Measurements from ENCODE around the gene TMEM134.
"Not testable (repeated sequence)": the region's sequence is repeated elsewhere in the genome, so short reads cannot be mapped to it uniquely, and the experiment has no call there.

The TMEM134 gene

GRCh38 chr11:67428052-67429001 lies 40.7 kb downstream of the TMEM134 start, which contains the start of gene RPS6KB2:
Gene RPS6KB2, plus strand, starts transcription at chr11:67428494. Its CDS starts 52 bp downstream, at chr11:67428546.
- H3K27ac ChIP-seq: peak within 1 kb of the TSS; percentile 58
- peak; percentile 88 for DNase-seq (ENCODE audit: low read depth, low spot score)

DNA sequence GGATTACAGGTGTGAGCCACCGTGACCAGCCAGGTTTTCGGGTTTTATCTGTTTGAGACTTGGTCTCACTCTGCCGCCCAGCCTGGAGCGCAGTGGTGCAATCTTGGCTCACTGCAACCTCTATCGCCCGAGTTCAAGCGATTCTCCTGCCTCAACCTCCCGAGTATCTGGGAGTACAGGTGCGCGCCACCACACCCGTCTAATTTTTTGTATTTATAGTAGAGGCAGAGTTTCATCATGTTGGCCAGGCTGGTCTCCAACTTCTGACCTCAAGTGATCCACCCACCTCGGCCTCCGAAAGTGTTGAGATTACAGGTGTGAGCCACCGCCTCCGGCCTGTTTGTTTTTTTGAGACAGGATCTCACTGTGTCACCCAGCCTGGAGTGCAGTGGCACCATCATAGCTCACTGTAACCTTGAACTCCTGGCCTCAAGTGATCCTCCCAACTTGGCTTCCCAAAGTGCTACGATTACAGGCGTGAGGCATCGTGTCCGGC lies 41.6 kb downstream of the TMEM134 start:
- H3K27ac ChIP-seq: peak overlapping the region; percentile 58
- DNase-seq (ENCODE audit: low read depth, low spot score): not testable (repeated sequence)

DNA sequence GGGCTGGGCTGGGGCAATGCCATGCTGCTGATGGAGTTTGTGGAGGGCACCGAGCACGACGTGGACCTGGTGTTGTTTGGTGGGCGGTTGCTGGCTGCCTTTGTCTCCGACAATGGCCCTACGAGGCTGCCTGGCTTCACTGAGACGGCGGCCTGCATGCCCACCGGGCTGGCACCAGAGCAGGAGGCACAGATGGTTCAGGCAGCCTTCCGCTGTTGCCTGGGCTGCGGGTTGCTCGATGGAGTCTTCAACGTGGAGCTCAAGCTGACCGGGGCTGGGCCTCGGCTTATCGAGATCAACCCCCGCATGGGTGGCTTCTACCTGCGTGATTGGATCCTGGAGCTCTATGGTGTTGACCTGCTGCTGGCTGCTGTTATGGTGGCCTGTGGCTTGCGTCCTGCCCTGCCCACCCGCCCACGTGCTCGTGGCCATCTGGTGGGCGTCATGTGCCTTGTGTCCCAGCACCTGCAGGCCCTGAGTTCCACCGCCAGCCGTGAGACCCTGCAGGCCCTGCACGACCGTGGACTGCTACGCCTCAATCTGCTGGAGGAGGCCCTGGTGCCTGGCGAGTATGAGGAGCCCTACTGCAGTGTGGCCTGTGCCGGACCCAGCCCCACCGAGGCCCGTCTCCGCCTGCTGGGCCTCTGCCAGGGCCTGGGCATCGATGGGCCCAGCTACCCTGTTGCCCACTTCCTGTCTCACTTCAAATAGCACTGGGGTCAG lies 45.0 kb downstream of the TMEM134 start:
- DNase-seq (ENCODE audit: low read depth, low spot score): no peak
- no peak overlapping the region for H3K27ac ChIP-seq

GRCh38 chr11:67423466-67423865 lies 45.6 kb downstream of the TMEM134 start:
- DNase-seq (ENCODE audit: low read depth, low spot score): no peak
- H3K27ac ChIP-seq: no peak overlapping the region

DNA sequence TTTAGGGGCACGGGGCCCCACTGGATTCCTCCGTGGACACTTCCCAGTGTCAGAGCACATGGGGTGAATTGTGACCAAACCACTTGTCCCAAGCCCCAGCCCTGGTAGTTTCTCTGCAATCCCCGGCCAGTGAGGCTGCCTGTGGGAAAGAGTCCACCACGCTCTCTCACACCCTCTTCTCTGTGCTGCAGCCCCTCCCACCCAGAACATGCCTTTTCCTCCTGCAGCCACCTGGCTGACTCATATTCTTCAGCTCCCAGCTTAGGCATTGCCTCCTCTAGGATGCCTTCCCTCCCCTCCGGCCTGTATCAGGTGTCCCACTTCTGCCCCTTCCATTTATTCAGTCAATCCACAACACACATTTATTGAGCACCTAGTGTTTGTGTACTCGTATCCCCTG lies 46.2 kb downstream of the TMEM134 start:
- H3K27ac ChIP-seq: no peak overlapping the region
- peak; percentile 31 for DNase-seq (ENCODE audit: low read depth, low spot score)

GRCh38 chr11:67421430-67422031 lies 47.5 kb downstream of the TMEM134 start:
- no peak overlapping the region for H3K27ac ChIP-seq
- no peak for DNase-seq (ENCODE audit: low read depth, low spot score)

DNA sequence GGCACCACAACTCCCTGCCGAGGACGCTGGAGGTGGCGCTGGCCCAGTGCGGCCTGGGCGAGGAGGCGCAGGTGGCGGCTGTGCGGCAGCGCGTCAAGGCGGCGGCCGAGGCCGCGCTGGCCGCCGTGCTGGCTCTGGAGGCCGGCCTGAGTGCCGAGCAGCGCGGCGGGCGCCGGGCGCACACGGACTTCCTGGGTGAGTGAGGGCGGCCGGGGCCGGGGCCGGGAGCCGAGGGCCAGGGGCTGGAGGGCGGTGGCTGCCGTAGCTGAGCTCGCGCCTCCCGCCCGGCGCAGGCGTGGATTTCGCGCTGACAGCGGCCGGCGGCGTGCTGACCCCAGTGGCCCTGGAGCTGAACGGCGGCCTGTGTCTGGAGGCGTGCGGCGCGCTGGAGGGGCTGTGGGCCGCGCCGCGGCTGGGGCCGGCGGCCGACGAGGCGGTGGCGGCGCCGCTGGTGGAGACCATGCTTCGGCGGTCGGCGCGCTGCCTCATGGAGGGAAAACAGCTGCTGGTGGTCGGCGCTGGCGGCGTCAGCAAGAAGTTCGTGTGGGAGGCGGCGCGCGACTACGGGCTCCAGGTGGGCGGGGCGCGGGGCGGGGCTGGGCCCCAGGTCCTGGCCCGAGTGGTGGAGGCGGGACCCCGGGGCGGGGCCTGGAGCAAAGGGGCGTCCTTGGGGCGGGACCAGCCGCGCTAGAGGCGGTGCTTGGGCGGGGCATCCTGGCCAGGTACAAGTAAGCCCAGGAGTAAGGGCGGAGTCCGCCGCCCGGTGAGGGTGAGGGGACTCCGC lies 48.2 kb downstream of the TMEM134 start:
- peak; percentile 33 for DNase-seq (ENCODE audit: low read depth, low spot score)
- peak overlapping the region; percentile 38 for H3K27ac ChIP-seq

- DNase-seq (ENCODE audit: low read depth, low spot score): no peak
- peak overlapping the region; percentile 38 for H3K27ac ChIP-seq
These were observed 48.9 kb downstream of the TMEM134 start for GRCh38 chr11:67420147-67420645.

DNA sequence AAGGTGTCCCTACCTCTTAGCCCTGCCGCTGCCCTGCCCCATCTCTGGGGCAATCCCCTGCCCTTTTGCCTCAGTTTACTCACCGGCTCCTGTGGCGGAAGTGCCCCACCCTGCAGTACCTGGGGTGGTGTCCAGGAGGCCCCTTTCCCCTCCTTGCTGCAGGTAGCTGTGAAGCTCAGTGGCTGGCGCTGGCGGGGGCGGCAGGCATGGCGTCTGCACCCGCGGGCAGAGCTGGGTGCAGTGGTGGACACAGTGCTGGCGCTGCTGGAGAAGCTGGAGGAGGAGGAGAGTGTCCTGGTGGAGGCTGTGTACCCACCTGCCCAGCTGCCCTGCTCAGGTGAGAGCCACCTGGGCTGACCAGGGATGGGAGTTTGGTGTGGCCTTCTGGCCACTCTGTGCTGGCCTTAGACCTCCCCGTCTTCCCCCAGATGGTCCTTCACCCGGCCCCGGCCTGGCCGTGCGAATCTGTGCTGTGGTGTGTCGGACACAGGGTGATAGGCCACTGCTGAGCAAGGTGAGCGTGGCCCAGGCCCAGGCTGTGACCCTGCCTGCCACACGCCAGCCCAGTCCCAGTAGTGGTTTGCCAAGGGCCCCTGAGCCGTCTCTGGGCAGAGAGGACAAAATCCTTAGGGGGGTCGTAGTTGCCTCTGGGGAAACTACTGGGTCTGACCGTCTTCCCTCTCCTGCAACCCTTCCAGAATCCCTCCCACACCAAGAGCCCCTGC lies 49.6 kb downstream of the TMEM134 start:
- no peak overlapping the region for H3K27ac ChIP-seq
- DNase-seq (ENCODE audit: low read depth, low spot score): no peak

- no peak for DNase-seq (ENCODE audit: low read depth, low spot score)
- H3K27ac ChIP-seq: no peak overlapping the region
These were observed 50.4 kb downstream of the TMEM134 start for GRCh38 chr11:67418476-67419281.

GRCh38 chr11:67417425-67417824 lies 51.6 kb downstream of the TMEM134 start:
- no peak overlapping the region for H3K27ac ChIP-seq
- DNase-seq (ENCODE audit: low read depth, low spot score): no peak

DNA sequence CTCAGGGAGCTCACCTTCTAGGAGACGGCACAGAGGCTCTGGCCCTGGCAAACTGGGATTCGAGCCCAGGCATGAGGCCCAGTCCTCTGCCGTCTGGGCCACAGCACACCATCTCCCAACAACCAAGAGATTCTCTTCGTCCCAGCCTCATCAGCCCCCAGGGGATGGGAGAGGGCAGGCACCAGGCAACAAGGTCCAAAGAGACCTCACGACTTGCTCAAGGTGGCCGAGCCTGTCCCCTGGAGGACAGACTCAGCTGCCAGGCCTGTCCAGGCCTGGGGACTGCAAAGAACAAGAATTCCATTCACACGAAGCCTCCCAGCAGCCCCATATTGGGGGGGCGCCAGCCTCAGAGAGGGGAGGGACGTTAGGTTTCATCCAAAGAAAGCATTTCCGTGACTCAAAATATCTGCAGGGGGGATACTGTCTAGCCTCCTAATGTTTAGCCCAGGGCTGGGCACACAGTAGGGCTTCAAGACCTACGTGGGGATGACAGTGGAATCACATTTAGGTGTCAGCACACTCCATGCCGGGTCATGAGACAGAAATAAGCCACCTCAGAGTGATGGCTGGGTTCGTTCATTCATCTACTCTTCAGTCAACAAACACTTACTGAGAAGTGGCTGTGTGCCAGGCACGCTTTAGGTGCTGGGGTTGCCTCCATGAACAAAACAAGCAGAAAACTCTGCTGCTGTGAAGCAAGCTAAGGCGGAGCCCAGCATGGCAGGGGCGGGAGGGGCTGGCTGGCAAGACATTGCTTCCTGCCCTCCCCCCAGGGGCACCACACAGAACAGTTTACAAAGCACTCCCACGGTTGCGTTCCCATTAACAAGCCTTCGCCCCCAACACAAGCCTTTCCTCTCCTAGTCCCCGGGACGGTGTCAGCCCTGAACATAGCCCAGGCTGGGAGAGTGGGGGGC lies 52.4 kb downstream of the TMEM134 start:
- no peak for DNase-seq (ENCODE audit: low read depth, low spot score)
- no peak overlapping the region for H3K27ac ChIP-seq

GRCh38 chr11:67415501-67416304 lies 53.3 kb downstream of the TMEM134 start, which contains the start of gene CARNS1:
Gene CARNS1, plus strand, starts transcription at chr11:67415678. Its CDS starts 522 bp downstream, at chr11:67416200.
- no peak for DNase-seq (ENCODE audit: low read depth, low spot score)
- no peak within 1 kb of the TSS for H3K27ac ChIP-seq

DNA sequence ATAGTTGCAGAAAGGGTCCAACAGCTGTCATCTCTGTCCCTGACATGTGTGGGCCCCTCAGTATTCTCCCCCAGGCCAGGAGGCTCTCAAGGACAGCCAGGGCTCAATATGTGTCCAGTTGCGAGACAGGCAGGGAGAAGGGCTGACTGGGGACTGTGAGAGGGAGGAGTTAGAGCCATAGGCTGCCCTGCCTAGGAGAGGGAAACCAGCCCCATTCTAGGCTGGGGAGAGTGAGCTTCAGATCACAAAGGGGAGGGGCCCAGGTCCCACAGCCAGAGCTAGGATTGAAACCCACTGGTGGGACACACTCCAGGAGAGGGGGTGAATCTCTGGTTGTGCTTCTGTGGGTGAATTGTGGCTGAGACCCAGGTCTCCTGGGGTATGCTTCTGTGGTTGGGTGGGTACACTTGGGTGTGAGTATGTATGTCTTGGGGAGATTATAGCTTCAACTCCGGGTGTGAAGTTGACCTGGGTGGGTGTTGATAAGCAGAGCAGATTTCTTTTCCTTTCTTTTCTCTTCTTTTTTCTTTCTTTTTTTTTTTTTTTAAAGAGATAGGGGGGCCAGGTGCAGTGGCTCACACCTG lies 55.7 kb downstream of the TMEM134 start:
- DNase-seq (ENCODE audit: low read depth, low spot score): no peak
- no peak overlapping the region for H3K27ac ChIP-seq

GRCh38 chr11:67412495-67413179 lies 56.4 kb downstream of the TMEM134 start:
- H3K27ac ChIP-seq: no peak overlapping the region
- no peak for DNase-seq (ENCODE audit: low read depth, low spot score)
